Lower leg skin (tissue), 3 donors: ENCODE results near the gene PRKCE.

Experiments used
- POLR2A ChIP-seq, 2 donors: fragments of 450-650 bp; IDR thresholded peaks; one replicate each; pipeline ENCODE4 v1.6.1; 2016 to 2017; ENCODE audit warnings: antibody characterized with exemption in 2 of 2, mild to moderate bottlenecking in 1 of 2, moderate library complexity in 1 of 2
- TF ChIP-seq, protein P1 (sequence below), 3 donors: fragments of 450-650 bp; IDR thresholded peaks; one replicate each; pipeline ENCODE4 v1.5.1; 2016; ENCODE audit warnings: antibody characterized with exemption in 3 of 3, mild to moderate bottlenecking in 3 of 3, moderate library complexity in 2 of 3

DNA sequence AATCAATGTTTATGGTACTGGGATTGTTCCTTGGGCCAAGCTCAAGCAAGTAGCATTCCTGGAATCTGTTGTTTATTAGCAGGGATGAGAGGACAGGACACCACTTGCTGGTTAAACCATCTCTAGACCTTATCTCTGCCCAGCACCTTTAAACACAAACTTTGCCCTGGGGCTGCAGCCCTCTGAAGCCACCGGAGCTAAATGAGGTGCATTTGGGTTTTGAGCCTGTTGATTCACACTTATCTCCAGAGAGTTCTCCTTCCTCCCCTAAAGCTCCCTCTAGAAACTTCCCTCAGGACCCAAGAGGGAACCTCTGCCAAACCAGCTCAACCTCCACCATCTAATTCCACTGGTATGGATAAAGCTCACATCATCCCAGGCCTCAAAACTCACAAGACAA is 551.0 kb downstream of the PRKCE start:
- TF ChIP-seq, protein P1, sequence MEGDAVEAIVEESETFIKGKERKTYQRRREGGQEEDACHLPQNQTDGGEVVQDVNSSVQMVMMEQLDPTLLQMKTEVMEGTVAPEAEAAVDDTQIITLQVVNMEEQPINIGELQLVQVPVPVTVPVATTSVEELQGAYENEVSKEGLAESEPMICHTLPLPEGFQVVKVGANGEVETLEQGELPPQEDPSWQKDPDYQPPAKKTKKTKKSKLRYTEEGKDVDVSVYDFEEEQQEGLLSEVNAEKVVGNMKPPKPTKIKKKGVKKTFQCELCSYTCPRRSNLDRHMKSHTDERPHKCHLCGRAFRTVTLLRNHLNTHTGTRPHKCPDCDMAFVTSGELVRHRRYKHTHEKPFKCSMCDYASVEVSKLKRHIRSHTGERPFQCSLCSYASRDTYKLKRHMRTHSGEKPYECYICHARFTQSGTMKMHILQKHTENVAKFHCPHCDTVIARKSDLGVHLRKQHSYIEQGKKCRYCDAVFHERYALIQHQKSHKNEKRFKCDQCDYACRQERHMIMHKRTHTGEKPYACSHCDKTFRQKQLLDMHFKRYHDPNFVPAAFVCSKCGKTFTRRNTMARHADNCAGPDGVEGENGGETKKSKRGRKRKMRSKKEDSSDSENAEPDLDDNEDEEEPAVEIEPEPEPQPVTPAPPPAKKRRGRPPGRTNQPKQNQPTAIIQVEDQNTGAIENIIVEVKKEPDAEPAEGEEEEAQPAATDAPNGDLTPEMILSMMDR (IDR thresholded peaks at IDR 0.05) = no peak
- no peak for TF ChIP-seq POLR2A (IDR thresholded peaks at IDR 0.05)
